ENCODE measurements around the gene POP5.

POP5 gene

GRCh38 chr12:120580787-120581723, at the start of gene POP5:
POP5 (minus strand) TSS chr12:120581402; CDS start chr12:120581362, 40 bp downstream.
- TF ChIP-seq ZFP30 (CRISPR knock-in tag; IDR thresholded peaks at IDR 0.05) (0 out of 2 replicates have a peak, but pooled peaks have one; percentile 29), GLIS3 (CRISPR knock-in tag; IDR thresholded peaks at IDR 0.05) (peak; percentile 68; the same call in 1 of the 2 replicates), PATZ1 (CRISPR knock-in tag; IDR thresholded peaks at IDR 0.05; ENCODE audit: borderline replicate concordance) (peak; percentile 53; the same call in 1 of the 2 replicates)
- TF ChIP-seq, protein P1, sequence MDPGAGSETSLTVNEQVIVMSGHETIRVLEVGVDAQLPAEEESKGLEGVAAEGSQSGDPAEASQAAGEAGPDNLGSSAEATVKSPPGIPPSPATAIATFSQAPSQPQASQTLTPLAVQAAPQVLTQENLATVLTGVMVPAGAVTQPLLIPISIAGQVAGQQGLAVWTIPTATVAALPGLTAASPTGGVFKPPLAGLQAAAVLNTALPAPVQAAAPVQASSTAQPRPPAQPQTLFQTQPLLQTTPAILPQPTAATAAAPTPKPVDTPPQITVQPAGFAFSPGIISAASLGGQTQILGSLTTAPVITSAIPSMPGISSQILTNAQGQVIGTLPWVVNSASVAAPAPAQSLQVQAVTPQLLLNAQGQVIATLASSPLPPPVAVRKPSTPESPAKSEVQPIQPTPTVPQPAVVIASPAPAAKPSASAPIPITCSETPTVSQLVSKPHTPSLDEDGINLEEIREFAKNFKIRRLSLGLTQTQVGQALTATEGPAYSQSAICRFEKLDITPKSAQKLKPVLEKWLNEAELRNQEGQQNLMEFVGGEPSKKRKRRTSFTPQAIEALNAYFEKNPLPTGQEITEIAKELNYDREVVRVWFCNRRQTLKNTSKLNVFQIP (CRISPR knock-in tag; IDR thresholded peaks at IDR 0.05; ENCODE audit: borderline replicate concordance, low read depth), result no peak
- peak; percentile 95 for ATAC-seq

DNA sequence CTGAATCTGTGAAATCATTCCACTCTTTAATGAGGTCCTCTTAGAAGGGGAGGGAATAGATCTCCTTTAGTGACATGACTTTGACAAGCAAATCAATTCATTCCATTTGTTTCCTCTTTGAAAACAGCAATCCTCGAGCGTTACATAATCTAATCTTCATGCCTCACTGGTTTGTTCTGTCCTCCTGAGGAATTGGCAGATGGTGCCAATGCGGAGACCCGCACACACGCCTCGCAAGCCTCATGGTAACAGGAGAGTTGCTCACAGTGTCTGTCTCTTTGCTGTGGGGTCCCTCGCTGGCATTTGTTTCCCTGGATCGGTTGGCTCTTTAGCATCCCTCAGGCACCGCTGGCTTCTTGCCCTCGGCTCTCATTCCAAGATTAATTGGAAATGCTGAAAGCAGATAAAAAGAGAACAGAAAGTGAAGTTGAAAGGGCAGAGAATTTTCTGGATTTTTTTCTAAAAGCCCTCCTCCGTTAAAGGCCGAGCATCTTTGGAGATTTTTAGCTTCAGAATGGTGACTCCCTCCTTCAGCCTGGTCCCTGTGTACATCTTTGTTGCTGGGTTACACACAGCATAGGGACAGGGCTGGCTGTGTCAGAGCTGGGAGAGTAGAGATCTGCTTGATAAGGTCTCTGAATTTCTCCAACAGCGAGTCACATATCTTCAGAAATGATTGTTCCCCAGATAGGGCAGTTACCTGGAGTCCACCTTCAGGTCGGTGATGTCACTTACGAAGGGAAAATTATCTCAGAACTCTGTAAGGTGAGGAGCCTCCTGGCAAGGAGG, 49.1 kb upstream of the POP5 start:
- TF ChIP-seq, protein P2, sequence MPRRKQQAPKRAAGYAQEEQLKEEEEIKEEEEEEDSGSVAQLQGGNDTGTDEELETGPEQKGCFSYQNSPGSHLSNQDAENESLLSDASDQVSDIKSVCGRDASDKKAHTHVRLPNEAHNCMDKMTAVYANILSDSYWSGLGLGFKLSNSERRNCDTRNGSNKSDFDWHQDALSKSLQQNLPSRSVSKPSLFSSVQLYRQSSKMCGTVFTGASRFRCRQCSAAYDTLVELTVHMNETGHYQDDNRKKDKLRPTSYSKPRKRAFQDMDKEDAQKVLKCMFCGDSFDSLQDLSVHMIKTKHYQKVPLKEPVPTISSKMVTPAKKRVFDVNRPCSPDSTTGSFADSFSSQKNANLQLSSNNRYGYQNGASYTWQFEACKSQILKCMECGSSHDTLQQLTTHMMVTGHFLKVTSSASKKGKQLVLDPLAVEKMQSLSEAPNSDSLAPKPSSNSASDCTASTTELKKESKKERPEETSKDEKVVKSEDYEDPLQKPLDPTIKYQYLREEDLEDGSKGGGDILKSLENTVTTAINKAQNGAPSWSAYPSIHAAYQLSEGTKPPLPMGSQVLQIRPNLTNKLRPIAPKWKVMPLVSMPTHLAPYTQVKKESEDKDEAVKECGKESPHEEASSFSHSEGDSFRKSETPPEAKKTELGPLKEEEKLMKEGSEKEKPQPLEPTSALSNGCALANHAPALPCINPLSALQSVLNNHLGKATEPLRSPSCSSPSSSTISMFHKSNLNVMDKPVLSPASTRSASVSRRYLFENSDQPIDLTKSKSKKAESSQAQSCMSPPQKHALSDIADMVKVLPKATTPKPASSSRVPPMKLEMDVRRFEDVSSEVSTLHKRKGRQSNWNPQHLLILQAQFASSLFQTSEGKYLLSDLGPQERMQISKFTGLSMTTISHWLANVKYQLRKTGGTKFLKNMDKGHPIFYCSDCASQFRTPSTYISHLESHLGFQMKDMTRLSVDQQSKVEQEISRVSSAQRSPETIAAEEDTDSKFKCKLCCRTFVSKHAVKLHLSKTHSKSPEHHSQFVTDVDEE (CRISPR knock-in tag; IDR thresholded peaks at IDR 0.05), result no peak
- no peak for TF ChIP-seq PATZ1 (CRISPR knock-in tag; IDR thresholded peaks at IDR 0.05; ENCODE audit: borderline replicate concordance)
- TF ChIP-seq PPARA (CRISPR knock-in tag; IDR thresholded peaks at IDR 0.05; ENCODE audit: borderline replicate concordance), result no peak
- TF ChIP-seq ZFP3 (CRISPR knock-in tag; IDR thresholded peaks at IDR 0.05), result no peak
- no peak for TF ChIP-seq OSR1 (CRISPR knock-in tag; IDR thresholded peaks at IDR 0.05)
- TF ChIP-seq, protein P3, sequence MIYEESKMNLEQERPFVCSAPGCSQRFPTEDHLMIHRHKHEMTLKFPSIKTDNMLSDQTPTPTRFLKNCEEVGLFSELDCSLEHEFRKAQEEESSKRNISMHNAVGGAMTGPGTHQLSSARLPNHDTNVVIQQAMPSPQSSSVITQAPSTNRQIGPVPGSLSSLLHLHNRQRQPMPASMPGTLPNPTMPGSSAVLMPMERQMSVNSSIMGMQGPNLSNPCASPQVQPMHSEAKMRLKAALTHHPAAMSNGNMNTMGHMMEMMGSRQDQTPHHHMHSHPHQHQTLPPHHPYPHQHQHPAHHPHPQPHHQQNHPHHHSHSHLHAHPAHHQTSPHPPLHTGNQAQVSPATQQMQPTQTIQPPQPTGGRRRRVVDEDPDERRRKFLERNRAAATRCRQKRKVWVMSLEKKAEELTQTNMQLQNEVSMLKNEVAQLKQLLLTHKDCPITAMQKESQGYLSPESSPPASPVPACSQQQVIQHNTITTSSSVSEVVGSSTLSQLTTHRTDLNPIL (CRISPR knock-in tag; IDR thresholded peaks at IDR 0.05; ENCODE audit: low read depth), result no peak
- TF ChIP-seq ZFP30 (CRISPR knock-in tag; IDR thresholded peaks at IDR 0.05), result no peak
- no peak for TF ChIP-seq GLIS3 (CRISPR knock-in tag; IDR thresholded peaks at IDR 0.05)
- no peak for TF ChIP-seq CSDC2 (CRISPR knock-in tag; IDR thresholded peaks at IDR 0.05)
- no peak for TF ChIP-seq ZNF8 (CRISPR knock-in tag; IDR thresholded peaks at IDR 0.05)
- no peak for TF ChIP-seq ARNTL (CRISPR knock-in tag; IDR thresholded peaks at IDR 0.05; ENCODE audit: borderline replicate concordance, low read depth)
- ATAC-seq, result peak; percentile 58; the same call in 1 of the 3 replicates

GRCh38 chr12:120628919-120629318, 47.7 kb upstream of the POP5 start:
- peak; percentile 78 for ATAC-seq
- TF ChIP-seq GLIS3 (CRISPR knock-in tag; IDR thresholded peaks at IDR 0.05) (no peak), PATZ1 (CRISPR knock-in tag; IDR thresholded peaks at IDR 0.05; ENCODE audit: borderline replicate concordance) (no peak), SNAI2 (CRISPR knock-in tag; IDR thresholded peaks at IDR 0.05) (no peak), TCF4 (CRISPR knock-in tag; IDR thresholded peaks at IDR 0.05; ENCODE audit: borderline replicate concordance) (no peak), CSDC2 (CRISPR knock-in tag; IDR thresholded peaks at IDR 0.05) (no peak), TOX (CRISPR knock-in tag; IDR thresholded peaks at IDR 0.05; ENCODE audit: borderline replicate concordance) (no peak), ZNF8 (CRISPR knock-in tag; IDR thresholded peaks at IDR 0.05) (no peak), OSR1 (CRISPR knock-in tag; IDR thresholded peaks at IDR 0.05) (no peak), ZFP30 (CRISPR knock-in tag; IDR thresholded peaks at IDR 0.05) (no peak), ZC3H10 (CRISPR knock-in tag; IDR thresholded peaks at IDR 0.05) (no peak), CSRNP3 (CRISPR knock-in tag; IDR thresholded peaks at IDR 0.05) (no peak)
